Limb (tissue), 2 donors: ENCODE results near the gene PLTP.
"Not testable (repeated sequence)": the region's sequence is repeated elsewhere in the genome, so short reads cannot be mapped to it uniquely, and the experiment has no call there.

Experiments used
- DNase-seq, 2 donors: peaks; one replicate each; pipeline ENCODE4 v3.0.0-alpha.2; 2016; ENCODE audit errors: extremely low spot score in 2 of 2

PLTP gene

DNA sequence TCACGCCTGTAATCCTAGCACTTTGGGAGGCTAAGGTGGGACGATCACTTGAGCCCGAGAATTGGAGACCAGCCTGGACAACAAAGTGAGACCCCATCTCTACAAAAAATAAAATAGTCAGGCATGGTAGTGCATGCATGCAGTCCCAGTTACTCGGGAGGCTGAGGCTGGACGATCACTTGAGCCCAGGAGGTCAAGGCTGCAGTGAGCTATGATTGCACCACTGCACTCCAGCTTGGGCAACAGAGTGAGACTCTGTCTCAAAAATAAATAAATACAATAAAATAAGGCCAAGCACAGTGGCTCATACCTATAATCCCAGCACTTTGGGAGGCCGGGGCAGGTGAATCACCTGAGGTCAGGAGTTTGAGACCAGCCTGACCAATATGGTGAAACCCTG, 10.6 kb downstream of the PLTP start:
- DNase-seq = not testable (repeated sequence)

DNA sequence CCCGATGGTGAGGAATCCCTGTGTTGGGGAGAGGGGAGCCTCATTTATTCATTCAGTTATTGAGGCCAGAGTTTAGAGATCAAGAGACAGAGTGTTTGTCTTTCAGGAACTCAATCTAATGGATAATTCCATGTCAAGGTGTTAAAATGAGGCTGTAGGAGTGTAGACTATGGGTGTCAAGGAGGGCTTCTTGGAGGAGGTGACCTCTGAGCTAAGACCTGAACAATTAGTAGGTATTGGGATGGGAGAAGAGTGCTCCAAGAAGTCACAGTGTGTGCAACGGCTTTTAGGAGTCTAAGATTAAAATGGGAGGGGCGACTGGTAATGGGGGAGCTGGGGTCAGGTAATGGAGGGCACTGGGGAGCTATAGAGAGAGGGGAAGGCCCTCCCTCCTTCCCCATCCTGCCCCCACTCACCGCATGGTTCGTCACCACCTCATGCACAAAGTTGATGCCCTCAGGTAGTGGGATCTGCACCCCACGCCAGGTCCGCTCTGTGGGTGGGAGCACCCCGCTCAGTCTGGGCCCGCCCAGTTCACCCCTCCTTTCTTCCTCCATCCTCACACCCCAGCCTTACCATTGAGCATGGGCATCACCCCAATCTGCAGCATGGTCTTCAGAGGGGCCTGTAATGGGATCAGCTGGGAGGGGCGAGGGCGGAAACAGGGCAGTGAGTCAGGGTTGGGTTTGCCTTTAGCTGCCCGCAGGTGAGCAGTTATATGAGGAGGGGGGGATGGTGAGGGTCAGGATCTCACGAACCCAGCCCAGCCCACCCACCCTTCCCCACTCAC, 12.7 kb downstream of the PLTP start:
- DNase-seq = no peak

DNA sequence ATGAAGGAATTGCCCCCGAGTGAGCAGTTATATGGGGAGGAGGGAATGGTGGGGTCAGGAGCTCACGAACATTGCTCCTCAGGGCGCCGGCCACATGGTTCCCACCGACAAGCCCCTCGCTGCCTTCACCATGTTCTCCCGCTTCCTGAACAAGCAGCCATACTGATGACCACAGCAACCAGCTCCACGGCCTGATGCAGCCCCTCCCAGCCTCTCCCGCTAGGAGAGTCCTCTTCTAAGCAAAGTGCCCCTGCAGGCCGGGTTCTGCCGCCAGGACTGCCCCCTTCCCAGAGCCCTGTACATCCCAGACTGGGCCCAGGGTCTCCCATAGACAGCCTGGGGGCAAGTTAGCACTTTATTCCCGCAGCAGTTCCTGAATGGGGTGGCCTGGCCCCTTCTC, 13.7 kb downstream of the PLTP start:
- DNase-seq = no peak

DNA sequence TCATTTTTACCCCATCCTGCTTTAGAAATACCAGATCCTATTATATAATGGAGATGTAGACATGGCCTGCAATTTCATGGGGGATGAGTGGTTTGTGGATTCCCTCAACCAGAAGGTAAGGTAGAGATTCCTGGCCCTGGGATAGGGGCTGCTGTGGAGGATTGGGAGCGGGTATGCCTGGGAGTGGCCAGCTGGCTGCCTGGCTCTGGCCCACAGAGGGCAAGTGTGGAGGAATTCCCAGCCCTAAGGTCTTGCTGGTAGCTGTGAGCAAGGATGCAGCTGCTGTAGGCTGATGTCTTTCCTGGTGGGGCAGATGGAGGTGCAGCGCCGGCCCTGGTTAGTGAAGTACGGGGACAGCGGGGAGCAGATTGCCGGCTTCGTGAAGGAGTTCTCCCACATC, 14.3 kb downstream of the PLTP start:
- no peak for DNase-seq

DNA sequence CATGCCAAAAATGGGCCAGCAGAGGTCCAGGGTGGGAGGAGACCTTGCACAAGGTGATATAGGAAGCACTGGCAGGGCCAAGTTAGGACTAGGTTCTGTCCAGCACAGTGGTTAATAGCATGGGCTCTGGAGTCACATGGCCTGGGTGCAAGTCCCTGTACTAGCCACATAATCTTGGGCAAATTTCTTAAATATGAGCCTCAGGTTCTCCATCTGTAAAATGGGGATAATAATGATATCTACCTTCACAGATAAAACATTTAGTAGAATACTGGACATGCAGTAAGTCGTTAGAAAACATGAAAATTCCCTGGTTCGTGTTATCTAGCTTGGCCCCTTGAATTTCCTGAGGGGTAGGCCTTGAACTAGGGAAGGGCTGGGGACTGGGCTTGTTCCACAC, 14.7 kb downstream of the PLTP start:
- no peak for DNase-seq

DNA sequence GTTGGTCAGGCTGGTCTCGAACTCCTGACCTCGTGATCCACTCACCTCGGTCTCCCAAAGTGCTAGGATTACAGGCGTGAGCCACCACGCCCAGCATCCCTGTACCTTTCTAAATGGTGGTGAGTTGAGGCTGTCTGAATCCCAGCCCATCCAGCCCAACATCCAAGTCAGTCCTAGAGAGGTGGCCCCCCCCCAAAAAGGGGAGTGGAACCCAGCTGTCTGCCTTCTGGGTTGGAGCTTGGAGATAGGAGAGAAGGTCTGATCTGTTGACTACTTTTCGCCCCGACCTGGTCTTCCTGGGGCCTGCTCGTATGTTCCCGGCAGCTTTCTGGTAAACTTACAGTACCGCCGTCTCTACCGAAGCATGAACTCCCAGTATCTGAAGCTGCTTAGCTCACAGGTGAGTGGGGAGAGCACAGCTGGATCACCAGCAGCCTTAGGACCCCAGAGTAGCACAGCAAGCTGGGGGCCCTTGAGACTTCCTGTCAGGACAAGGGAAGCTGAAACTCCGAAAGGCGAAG, 15.3 kb downstream of the PLTP start:
- no peak for DNase-seq

DNA sequence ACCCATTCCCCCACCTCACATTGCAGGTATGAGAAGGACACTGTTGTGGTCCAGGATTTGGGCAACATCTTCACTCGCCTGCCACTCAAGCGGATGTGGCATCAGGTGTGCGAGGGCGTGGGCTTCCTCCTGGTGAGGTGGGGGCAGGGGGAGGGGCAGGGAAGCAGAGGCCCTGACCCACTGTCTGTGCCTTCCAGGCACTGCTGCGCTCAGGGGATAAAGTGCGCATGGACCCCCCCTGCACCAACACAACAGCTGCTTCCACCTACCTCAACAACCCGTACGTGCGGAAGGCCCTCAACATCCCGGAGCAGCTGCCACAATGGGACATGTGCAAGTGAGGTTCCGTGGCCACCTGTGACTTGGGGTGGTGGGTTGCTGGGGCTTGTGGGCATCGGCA, 17.2 kb downstream of the PLTP start:
- DNase-seq = no peak

DNA sequence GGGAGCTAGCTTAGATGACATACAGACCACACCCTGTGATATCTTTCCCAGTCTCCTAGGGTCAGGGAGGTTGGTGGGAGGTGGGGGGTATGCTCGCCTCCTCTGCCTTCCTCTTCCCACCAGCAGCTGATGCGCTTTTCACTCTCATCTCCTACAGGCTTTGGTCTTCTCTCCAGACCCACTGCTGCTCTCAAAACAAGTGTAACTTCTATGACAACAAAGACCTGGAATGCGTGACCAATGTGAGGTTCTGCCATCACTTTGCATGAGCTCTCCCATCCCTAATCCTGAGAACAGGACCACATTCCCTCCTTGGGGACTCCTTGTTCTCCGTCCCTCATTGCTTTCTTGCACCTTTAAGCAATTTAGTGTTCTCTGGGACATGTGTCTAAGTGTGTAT, 18.1 kb downstream of the PLTP start:
- DNase-seq = no peak

DNA sequence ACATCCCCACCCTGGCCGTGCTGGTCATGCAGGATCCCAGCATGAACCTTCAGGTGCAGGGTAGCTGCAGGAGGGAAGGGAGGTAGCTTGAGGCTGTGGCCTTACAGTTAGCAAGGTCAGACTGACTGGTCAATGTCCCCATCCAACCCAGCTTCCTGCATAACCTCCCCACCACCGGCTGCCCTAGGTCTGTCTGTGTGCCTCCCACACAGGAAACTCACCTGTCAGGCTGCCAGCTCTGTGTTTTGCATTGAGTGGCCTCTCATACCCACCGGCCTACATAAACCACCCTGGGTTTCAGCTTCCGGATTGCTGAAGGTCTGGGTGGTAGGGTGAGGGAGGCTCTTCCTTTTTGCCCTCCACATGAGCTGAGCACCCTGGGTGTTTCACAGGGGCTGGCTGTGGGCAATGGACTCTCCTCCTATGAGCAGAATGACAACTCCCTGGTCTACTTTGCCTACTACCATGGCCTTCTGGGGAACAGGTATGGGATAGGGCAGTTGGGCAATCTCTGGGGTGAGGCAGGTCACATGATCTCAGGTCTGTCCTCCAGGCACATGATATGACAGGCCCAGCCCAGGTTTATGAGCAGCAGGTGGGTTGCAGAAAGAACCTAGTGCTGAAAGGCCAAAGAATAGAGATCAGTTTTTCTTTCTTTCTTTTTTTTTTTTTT, 19.0 kb downstream of the PLTP start:
- DNase-seq = no peak

DNA sequence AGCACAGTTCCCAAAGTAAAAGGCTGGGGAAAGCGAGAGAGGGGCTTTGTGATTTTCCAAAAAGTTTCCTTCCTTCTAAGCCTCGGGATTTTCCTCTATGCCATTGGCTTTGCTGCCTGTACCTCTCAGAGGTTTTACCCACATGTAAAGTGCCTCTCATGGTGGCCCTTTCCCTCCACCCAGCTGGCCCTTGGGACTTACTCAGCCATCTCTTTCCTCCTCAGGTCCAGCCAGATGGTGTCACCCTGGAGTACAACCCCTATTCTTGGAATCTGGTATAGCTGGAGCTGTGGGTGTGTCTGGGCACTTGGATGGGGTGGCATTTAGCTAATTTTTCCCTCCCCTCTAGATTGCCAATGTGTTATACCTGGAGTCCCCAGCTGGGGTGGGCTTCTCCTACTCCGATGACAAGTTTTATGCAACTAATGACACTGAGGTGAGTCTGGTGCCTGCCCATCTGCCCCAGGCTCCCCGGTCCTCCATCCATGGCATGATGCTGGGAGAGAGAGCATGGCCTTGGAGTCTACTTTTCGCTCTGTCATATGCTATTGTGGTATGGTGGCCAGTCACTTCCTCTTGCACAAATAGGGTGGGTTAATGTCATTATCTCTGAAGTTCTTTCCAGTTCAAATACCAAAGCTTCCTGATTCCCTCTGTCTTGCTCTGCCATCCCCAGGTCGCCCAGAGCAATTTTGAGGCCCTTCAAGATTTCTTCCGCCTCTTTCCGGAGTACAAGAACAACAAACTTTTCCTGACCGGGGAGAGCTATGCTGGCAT, 19.7 kb downstream of the PLTP start:
- no peak for DNase-seq

DNA sequence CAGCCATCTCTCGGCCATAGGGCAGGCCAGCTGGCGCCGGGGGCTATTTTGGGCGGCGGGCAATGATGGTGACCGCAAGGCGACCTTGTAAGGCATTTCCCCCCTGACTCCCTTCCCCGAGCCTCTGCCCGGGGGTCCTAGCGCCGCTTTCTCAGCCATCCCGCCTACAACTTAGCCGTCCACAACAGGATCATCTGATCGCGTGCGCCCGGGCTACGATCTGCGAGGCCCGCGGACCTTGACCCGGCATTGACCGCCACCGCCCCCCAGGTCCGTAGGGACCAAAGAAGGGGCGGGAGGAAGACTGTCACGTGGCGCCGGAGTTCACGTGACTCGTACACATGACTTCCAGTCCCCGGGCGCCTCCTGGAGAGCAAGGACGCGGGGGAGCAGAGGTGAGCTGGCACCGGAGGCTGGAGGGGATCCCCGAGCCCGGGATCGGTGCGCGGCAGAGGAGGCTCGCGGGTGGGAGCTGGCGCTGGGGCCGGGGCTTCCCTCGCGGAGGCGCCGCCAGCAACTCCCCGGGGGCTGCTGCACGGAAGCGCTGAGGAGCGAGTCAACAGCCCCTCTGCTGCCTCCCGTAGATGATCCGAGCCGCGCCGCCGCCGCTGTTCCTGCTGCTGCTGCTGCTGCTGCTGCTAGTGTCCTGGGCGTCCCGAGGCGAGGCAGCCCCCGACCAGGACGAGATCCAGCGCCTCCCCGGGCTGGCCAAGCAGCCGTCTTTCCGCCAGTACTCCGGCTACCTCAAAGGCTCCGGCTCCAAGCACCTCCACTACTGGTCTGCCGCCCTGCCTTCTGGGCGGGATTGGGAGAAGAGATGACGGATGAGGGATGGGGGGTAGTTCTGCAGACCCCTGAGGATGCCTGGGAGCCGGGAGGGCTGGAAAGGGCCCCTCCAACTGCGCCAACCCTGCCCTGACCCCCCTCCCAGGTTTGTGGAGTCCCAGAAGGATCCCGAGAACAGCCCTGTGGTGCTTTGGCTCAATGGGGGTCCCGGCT, 20.7 kb downstream of the PLTP start, which contains the start of the genes CTSA and NEURL2:
Gene CTSA (plus strand): TSS at position 351 of the 999 bp plus-strand sequence. CDS start 234 bp downstream, at position 585.
Gene NEURL2 (minus strand): TSS at position 224 of the 999 bp plus-strand sequence. CDS start 217 bp downstream, at position 7.
- peak; percentile 84 to 93 for DNase-seq

DNA sequence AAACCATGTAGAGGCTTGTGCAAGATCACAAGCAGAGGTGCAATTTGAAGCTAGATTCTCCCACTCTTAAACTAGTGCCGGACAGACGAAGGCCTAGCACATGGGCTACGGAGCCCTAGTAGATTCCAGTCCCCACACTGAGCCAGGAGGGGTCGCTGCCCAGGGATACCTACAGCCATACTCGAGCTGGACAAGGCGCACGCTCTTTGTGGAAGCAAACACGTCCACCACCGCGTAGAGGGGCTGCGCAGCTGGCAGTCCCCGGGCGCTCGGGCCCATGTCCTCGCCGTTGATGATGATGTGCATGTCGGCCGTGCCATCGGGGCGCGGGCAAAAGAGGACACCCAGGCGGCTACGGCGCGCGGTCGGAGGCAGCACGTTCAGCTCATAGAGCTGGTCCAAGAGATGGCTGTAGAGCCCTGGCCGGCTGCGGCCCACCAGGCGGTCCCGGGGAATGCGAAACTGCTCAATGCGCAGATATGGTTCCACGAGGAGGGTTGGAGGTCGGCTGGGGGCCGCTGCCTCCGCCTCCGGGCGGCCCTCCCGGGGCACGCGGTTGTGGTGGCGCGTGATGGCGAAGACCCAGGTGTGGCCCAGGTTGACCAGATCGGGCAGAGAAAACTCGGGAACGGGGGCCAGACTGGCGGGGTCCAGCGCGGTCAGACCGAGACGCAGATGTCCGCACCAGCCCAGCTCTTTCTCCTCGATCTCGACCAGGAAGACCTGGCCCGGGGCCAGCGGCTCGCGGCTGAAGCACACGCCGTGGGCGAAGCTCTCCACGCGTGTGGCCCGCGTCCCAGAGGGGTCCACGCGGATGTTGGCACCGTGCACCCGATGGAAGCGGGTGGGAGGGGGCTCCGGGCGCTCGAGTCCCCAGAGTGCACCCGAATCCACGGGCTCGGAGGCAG, 21.6 kb downstream of the PLTP start:
- DNase-seq = peak; percentile 77 to 86

DNA sequence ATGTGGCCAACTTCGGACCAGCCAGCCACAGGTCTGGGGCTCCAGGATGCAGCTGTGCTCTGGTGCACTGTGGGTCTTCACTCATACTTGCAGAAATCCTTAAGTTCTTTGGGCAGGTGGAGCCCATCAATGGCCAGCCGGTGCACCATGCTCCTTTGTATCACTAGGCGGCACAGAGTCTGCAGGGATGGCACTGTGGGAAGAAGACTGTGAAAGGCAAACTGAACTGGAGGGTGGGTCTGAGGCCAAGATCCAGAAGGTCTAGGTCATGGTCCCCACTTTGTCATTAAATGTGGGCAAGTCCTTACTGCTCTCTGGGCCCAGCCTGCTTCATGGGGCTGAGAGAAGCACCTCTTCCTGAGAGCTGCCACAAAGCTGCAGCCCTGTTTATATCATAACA, 23.3 kb downstream of the PLTP start:
- no peak for DNase-seq

DNA sequence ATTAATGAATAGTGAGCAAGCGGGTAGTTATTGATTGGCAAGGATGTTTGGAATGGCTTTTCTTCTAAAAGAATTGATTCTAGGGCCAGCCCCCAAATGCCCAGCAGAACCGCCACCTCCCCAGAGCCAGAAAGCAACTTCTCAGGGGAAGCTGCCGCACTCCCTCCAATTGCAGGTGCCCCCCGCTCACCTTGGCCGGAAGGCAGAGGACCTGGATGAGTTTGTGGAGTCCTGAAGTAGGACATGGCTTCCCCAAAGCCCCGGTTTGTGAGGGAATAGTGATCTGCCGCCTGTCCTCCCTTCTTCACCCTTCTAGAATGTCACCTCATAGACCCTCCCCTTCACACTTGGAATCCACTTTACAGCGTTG, 24.6 kb downstream of the PLTP start, which contains the start of gene SPATA25:
Gene SPATA25 (minus strand): TSS at position 277 of the 370 bp plus-strand sequence. CDS start 32 bp downstream, at position 245.
- DNase-seq = no peak

DNA sequence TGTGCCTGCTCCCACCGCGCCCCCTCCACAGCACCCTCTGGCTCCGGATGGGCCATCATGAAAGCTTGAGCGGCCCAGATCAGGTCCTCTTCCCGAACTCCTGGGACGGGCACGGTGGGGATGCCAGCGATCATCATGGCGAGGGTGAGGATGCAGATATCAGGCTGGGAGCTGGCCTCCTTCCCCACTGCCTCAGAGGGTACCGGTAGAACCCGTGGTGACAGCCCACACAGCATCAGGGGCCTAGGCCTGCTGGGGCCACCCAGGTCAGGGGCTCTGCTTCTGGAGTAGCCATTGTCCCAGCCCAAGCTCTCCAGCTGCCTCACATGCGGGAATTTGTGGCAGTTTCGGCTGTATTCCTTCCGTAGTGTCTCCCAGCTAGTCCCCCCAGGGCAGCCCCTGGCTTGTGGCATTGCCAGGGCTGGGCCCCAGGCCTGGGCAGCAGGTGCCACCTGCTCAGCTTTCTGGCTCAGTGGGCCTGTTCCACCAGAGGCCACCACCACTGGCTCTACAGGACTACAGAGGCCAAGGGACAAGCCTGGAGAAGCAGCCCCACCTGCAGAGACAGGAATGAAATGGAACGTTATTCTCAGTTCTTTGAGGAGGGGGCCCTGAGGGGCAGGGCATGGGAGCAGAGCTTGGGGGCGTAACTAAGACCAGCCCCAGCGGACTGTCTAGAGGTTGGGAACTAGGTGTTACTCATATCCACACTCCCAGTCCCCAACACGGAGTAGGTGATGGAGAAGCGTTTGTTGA, 25.2 kb downstream of the PLTP start:
- DNase-seq = no peak

DNA sequence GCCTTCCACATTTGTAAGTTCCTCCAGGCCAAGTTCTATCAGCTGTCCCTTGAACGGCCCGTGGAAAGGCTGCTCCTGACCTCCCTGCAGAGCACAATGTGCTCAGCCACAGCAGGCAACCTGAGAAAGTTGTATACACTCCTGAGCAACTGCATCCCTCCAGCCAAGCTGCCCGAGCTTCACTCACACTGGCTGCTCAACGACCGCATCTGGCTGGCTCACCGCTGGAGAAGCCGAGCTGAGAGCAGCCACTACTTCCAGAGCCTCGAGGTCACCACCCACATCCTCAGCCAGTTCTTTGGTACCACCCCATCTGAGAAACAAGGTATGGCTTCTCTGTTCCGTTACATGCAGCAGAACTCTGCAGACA, 28.9 kb downstream of the PLTP start:
- DNase-seq = no peak

DNA sequence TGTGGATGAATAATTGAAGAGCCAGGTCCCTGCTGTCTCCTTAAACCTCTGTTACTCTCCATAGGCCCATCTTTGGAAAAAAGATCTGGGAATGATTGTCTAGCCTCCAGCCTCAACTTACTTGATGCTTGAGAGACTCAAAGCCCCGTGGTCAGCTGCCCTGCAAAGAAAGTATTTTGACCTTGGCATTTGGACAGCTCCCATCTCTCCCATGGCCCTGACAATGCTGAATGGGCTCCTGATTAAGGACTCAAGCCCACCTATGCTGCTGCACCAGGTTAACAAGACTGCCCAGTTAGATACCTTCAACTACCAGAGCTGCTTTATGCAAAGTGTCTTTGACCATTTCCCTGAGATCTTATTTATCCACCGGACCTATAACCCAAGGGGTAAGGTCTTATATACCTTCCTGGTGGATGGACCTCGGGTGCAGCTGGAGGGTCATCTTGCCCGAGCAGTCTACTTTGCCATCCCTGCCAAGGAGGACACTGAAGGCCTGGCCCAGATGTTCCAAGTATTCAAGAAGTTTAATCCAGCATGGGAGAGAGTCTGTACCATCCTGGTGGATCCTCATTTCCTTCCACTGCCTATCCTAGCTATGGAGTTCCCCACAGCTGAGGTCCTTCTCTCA, 29.4 kb downstream of the PLTP start:
- no peak for DNase-seq
